ENCODE measurements around the gene CAMTA1. TPM values are rescaled to one million over a fixed set of nuclear protein-coding genes. Genes with fewer than 3 reads are reported as not detected.
"Not testable (repeated sequence)": the region's sequence is repeated elsewhere in the genome, so short reads cannot be mapped to it uniquely, and the experiment has no call there.

CAMTA1 gene
- total RNA-seq, 1 donor from 2014 or later = 268 TPM

- H3K27ac Mint-ChIP-seq = no peak overlapping the region
- H3K4me1 Mint-ChIP-seq = peaks cover 3% of the 10 kb centered on the region
- TF ChIP-seq EZH2phosphoT487 (IDR thresholded peaks at IDR 0.05) (no peak), CTCF (IDR thresholded peaks at IDR 0.05) (no peak), EZH2 (IDR thresholded peaks at IDR 0.05) (no peak)
- Histone ChIP-seq H3F3A (ENCODE audit: low read depth) (no peaks in the 10 kb centered on the region), H3K27me3 (no peaks in the 10 kb centered on the region), H3K4me2 (no peak overlapping the region), H3K79me2 (ENCODE audit: low read depth) (no peaks in the 10 kb centered on the region), H3K36me3 (no peaks in the 10 kb centered on the region), H3K9ac (no peak overlapping the region), H3K4me1 (no peaks in the 10 kb centered on the region), H3K4me3 (no peak overlapping the region), H4K20me1 (ENCODE audit: low read depth) (no peaks in the 10 kb centered on the region), H2AFZ (replicated peaks) (no peak overlapping the region), H3K9me3 (ENCODE audit: low read depth) (no peaks in the 10 kb centered on the region), H3K27ac (no peak overlapping the region)
- no peaks in the 10 kb centered on the region for H3K36me3 Mint-ChIP-seq
- no peaks in the 10 kb centered on the region for H3K27me3 Mint-ChIP-seq (ENCODE audit: insufficient read depth, low read depth)
- H3K9me3 Mint-ChIP-seq = peaks cover 8% of the 10 kb centered on the region
- DNase-seq (ENCODE audit: low spot score) = no peak
- no peak overlapping the region for H3K4me3 Mint-ChIP-seq
Measured at GRCh38 chr1:7326366-7326765, 541.1 kb downstream of the CAMTA1 start.

- Histone ChIP-seq H3K4me1 (peaks cover 4% of the 10 kb centered on the region), H3K4me2 (no peak overlapping the region), H3K36me3 (no peaks in the 10 kb centered on the region), H2AFZ (replicated peaks) (no peak overlapping the region), H3K4me3 (no peak overlapping the region), H3K9ac (no peak overlapping the region), H3K79me2 (ENCODE audit: low read depth) (no peaks in the 10 kb centered on the region), H3K27ac (no peak overlapping the region), H4K20me1 (ENCODE audit: low read depth) (no peaks in the 10 kb centered on the region), H3K9me3 (ENCODE audit: low read depth) (no peaks in the 10 kb centered on the region), H3F3A (ENCODE audit: low read depth) (no peaks in the 10 kb centered on the region), H3K27me3 (no peaks in the 10 kb centered on the region)
- no peak overlapping the region for H3K4me3 Mint-ChIP-seq
- no peak for DNase-seq (ENCODE audit: low spot score)
- peaks cover 8% of the 10 kb centered on the region for H3K9me3 Mint-ChIP-seq
- H3K4me1 Mint-ChIP-seq = peaks cover 9% of the 10 kb centered on the region
- no peaks in the 10 kb centered on the region for H3K27me3 Mint-ChIP-seq (ENCODE audit: insufficient read depth, low read depth)
- no peaks in the 10 kb centered on the region for H3K36me3 Mint-ChIP-seq
- no peak for TF ChIP-seq CTCF (IDR thresholded peaks at IDR 0.05)
- TF ChIP-seq EZH2phosphoT487 (IDR thresholded peaks at IDR 0.05) = no peak
- no peak for TF ChIP-seq EZH2 (IDR thresholded peaks at IDR 0.05)
- no peak overlapping the region for H3K27ac Mint-ChIP-seq
Measured at GRCh38 chr1:7327849-7328248, 542.6 kb downstream of the CAMTA1 start.

DNA sequence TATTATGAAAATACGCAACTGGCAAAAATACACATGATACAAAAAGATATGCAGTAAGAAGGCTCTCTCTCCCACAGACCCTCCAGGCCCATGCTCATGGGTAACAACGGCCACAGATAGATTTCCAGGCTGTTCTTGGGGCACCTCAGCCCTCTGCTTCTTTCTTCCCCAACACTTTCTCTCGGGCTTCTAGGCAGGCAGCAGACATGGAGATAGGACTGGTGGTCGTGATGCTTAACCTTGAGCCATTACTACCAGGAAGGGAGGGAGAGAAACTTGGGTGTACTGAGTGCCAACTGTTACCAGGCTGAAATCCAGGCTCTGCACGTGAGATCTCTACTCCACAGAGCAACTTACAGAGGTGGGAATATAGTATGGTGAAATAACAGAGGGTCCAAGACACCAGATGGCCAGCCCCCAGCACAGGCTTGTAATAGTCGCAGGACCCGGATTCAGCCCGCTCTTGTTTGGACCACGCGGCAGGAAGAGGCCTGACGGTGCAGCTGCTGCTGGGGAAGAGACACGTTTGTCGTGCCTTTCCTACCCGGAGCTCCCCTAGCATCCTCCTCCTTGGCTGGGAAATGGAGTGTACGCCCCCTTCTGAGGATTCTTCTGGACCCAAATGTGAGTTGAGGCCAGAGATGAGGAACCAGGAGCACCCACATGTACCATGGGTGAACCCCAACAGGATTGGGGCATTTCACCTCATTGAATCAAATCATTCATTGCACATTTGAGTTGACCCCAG, 544.8 kb downstream of the CAMTA1 start:
- Histone ChIP-seq H3F3A (ENCODE audit: low read depth) (no peaks in the 10 kb centered on the region), H3K79me2 (ENCODE audit: low read depth) (no peaks in the 10 kb centered on the region), H3K4me2 (no peak overlapping the region), H3K36me3 (no peaks in the 10 kb centered on the region), H3K27ac (no peak overlapping the region), H4K20me1 (ENCODE audit: low read depth) (no peaks in the 10 kb centered on the region), H2AFZ (replicated peaks) (no peak overlapping the region), H3K4me1 (peaks cover 4% of the 10 kb centered on the region), H3K27me3 (no peaks in the 10 kb centered on the region), H3K9ac (no peak overlapping the region), H3K9me3 (ENCODE audit: low read depth) (no peaks in the 10 kb centered on the region), H3K4me3 (no peak overlapping the region)
- DNase-seq (ENCODE audit: low spot score) = no peak
- Mint-ChIP-seq H3K27ac (no peak overlapping the region), H3K9me3 (peaks cover 8% of the 10 kb centered on the region), H3K36me3 (no peaks in the 10 kb centered on the region), H3K4me1 (peaks cover 21% of the 10 kb centered on the region), H3K4me3 (no peak overlapping the region), H3K27me3 (ENCODE audit: insufficient read depth, low read depth) (peaks cover 6% of the 10 kb centered on the region)
- TF ChIP-seq EZH2phosphoT487 (IDR thresholded peaks at IDR 0.05) (no peak), CTCF (IDR thresholded peaks at IDR 0.05) (no peak), EZH2 (IDR thresholded peaks at IDR 0.05) (no peak)

DNA sequence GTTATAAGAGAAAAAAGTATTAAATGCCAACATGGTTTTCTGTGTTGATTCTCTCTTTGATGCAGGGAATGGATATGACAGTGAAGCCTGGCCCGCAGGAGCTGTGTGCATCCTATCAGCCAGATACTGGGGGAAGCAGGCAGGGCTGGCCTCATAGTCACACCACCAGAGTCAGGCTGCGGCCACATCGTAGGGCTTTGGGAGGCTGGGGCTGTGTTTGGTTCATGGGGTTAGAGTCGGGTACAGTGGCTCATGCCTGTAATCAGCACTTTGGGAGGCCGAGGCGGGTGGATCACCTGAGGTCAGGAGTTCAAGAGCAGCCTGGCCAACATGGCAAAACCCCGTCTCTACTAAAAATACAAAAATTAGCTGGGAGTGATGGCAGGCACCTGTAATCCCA, 545.5 kb downstream of the CAMTA1 start:
- H3K27me3 Mint-ChIP-seq (ENCODE audit: insufficient read depth, low read depth); H3K36me3 Mint-ChIP-seq; H3K79me2 ChIP-seq (ENCODE audit: low read depth); H3K9ac ChIP-seq; H3K27ac Mint-ChIP-seq; H4K20me1 ChIP-seq (ENCODE audit: low read depth); H3K27ac ChIP-seq; H3K9me3 Mint-ChIP-seq; H3K4me3 Mint-ChIP-seq; H3K27me3 ChIP-seq; H2AFZ ChIP-seq (replicated peaks); H3K36me3 ChIP-seq; DNase-seq (ENCODE audit: low spot score); H3K9me3 ChIP-seq (ENCODE audit: low read depth); H3K4me1 ChIP-seq; H3K4me2 ChIP-seq; H3F3A ChIP-seq (ENCODE audit: low read depth); H3K4me3 ChIP-seq: not testable (repeated sequence)
- H3K4me1 Mint-ChIP-seq = peaks cover 21% of the 10 kb centered on the region

All from neural progenitor cell (in vitro differentiated cells).